ENCODE results near the gene BANF2. TPM values are rescaled to one million over a fixed set of nuclear protein-coding genes. Genes with fewer than 3 reads are reported as not detected.

BANF2 gene
- total and polyA plus RNA-seq, 2 of the 13 experiments (the other 11 are each of a cell fraction or from before 2014, with no cell fraction given) = 0.35 TPM; not detected in 1

- TF ChIP-seq CREM (IDR thresholded peaks at IDR 0.05) (peak; percentile 63; the same call in 1 of the 2 replicates), CREM (CRISPR knock-in tag; IDR thresholded peaks at IDR 0.05) (no peak), ZC3H4 (CRISPR knock-in tag; IDR thresholded peaks at IDR 0.05; ENCODE audit: borderline replicate concordance) (0 out of 2 replicates have a peak, but pooled peaks have one; percentile 50), NRL (CRISPR knock-in tag; IDR thresholded peaks at IDR 0.05; ENCODE audit: borderline replicate concordance) (no peak), CAMTA2 (CRISPR knock-in tag; IDR thresholded peaks at IDR 0.05; ENCODE audit: borderline replicate concordance) (no peak), REPIN1 (CRISPR knock-in tag; IDR thresholded peaks at IDR 0.05; ENCODE audit: borderline replicate concordance, low read depth) (peak; percentile 69; the same call in 1 of the 2 replicates), STAT6 (CRISPR knock-in tag; IDR thresholded peaks at IDR 0.05; ENCODE audit: borderline replicate concordance) (no peak), HOXA5 (CRISPR knock-in tag; IDR thresholded peaks at IDR 0.05) (peak; percentile 17; the same call in 1 of the 2 replicates), ESRRA (CRISPR knock-in tag; IDR thresholded peaks at IDR 0.05; ENCODE audit: low read depth) (no peak), ZNF703 (CRISPR knock-in tag; IDR thresholded peaks at IDR 0.05; ENCODE audit: borderline replicate concordance) (no peak), SRF (IDR thresholded peaks at IDR 0.05; ENCODE audit: low read depth, low read length) (no peak), RXRB (CRISPR knock-in tag; IDR thresholded peaks at IDR 0.05; ENCODE audit: borderline replicate concordance) (peak; percentile 73), PAXIP1 (CRISPR knock-in tag; conservative IDR thresholded peaks at IDR 0.05) (peak; percentile 75), ZNF512B (CRISPR knock-in tag; IDR thresholded peaks at IDR 0.05; ENCODE audit: borderline replicate concordance) (peak; percentile 73; the same call in 1 of the 2 replicates), ZSCAN21 (CRISPR knock-in tag; IDR thresholded peaks at IDR 0.05; ENCODE audit: borderline replicate concordance) (no peak), RARA (CRISPR knock-in tag; IDR thresholded peaks at IDR 0.05) (peak; percentile 68), FOSL2 (CRISPR knock-in tag; IDR thresholded peaks at IDR 0.05) (peak; percentile 74), ZNF577 (CRISPR knock-in tag; IDR thresholded peaks at IDR 0.05; ENCODE audit: borderline replicate concordance, low read depth) (no peak)
Measured at GRCh38 chr20:17679941-17680835, 19.6 kb upstream of the BANF2 start (continued).

Measured in HepG2 (cell line).